AG04449 (cell line): Measurements from ENCODE around the gene ZFR.
"Not testable (repeated sequence)": the region's sequence is repeated elsewhere in the genome, so short reads cannot be mapped to it uniquely, and the experiment has no call there.

Experiments used
- CTCF ChIA-PET: fragments of 350-600 bp; formaldehyde crosslinking; extraction: SDS; loops from one replicate; lab custom pipeline; 2021; ENCODE audit warnings: antibody characterized with exemption; lab: Yijun Ruan, JAX
- POLR2A ChIA-PET: fragments of 400-600, 350-600 bp; formaldehyde crosslinking; extraction: SDS; loops from one replicate; lab custom pipeline; 2020; ENCODE audit warnings: antibody characterized with exemption, inconsistent platforms; lab: Yijun Ruan, JAX
- DNase-seq: peaks from one replicate; pipeline ENCODE4 v3.0.0-alpha.2; 2010; ENCODE audit warnings: low read depth, low spot score
- H3K4me3 ChIP-seq: 2 replicates; pipeline ENCODE4 v1.5.1; 2011; ENCODE audit warnings: low read depth, mild to moderate bottlenecking, control low read depth, low read length
- TF ChIP-seq, protein P1 (sequence below): IDR thresholded peaks from one replicate; pipeline ENCODE4 v1.5.1; 2011; ENCODE audit warnings: mild to moderate bottlenecking, moderate library complexity, low read length, control low read depth, inconsistent platforms; ENCODE audit not compliant: insufficient read depth; ENCODE audit errors: missing control alignments

The ZFR gene

GRCh38 chr5:32436553-32437242, 7.8 kb downstream of the ZFR start:
- TF ChIP-seq, protein P1, sequence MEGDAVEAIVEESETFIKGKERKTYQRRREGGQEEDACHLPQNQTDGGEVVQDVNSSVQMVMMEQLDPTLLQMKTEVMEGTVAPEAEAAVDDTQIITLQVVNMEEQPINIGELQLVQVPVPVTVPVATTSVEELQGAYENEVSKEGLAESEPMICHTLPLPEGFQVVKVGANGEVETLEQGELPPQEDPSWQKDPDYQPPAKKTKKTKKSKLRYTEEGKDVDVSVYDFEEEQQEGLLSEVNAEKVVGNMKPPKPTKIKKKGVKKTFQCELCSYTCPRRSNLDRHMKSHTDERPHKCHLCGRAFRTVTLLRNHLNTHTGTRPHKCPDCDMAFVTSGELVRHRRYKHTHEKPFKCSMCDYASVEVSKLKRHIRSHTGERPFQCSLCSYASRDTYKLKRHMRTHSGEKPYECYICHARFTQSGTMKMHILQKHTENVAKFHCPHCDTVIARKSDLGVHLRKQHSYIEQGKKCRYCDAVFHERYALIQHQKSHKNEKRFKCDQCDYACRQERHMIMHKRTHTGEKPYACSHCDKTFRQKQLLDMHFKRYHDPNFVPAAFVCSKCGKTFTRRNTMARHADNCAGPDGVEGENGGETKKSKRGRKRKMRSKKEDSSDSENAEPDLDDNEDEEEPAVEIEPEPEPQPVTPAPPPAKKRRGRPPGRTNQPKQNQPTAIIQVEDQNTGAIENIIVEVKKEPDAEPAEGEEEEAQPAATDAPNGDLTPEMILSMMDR, result no peak
- H3K4me3 ChIP-seq, result no peak overlapping the region
- DNase-seq, result no peak
- POLR2A ChIA-PET, result no interaction called here
- CTCF ChIA-PET, result interaction anchor here (0.8 kb wide), 1 partner anchor 53 kb away, joined by 3 read pairs; no protein-coding TSS in a partner anchor

GRCh38 chr5:32435383-32435782, 9.2 kb downstream of the ZFR start:
- POLR2A ChIA-PET, result no interaction called here

DNA sequence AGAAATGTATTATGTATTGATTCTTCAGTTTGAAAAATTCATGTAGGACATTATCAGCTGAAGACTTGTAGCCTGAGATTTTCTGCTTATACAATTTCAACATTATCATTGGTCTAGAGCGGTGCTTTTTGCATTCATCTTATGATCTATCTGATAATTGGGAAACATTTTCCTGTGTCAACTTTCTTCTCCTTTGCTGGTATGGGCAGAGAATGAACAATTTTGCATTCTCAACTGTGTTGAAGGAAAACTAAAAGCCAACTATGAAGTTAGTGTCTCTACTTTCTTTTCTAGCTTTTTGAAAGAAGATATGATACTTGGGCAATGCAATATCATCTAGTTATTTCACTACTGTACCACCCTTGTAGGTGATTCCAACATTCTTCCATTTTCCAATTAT, 10.3 kb downstream of the ZFR start:
- POLR2A ChIA-PET, result no interaction called here
- DNase-seq, result no peak
- CTCF ChIA-PET, result interaction anchor here (1.1 kb wide), 1 partner anchor 10 kb away, joined by 3 read pairs; the partner anchor contains the start of gene ZFR
- H3K4me3 ChIP-seq, result no peak overlapping the region
- TF ChIP-seq, protein P1, result no peak

More at GRCh38 chr5:32435383-32435782, 9.2 kb downstream of the ZFR start:
- no peak for DNase-seq
- no peak overlapping the region for H3K4me3 ChIP-seq
- TF ChIP-seq, protein P1, result no peak
- CTCF ChIA-PET, result interaction anchor here (0.8 to 1.3 kb wide), 4 partner anchors 9 to 155 kb away, joined by 3 to 4 read pairs (median 4); partner anchors contain the start of gene ZFR

- ChIA-PET POLR2A (interaction anchor here (0.6 kb wide), 1 partner anchor 146 kb away, joined by 4 read pairs; no protein-coding TSS in a partner anchor), CTCF (interaction anchor here (1.0 to 1.3 kb wide), 2 partner anchors 16 to 158 kb away, joined by 3 to 6 read pairs; no protein-coding TSS in a partner anchor)
- H3K4me3 ChIP-seq, result no peak overlapping the region
- DNase-seq, result no peak
- TF ChIP-seq, protein P1, result no peak
These were observed 11.9 kb downstream of the ZFR start for GRCh38 chr5:32432633-32433032.

- DNase-seq, H3K4me3 ChIP-seq, POLR2A ChIA-PET: not testable (repeated sequence)
- CTCF ChIA-PET, result interaction anchor here (1.8 kb wide), 1 partner anchor 159 kb away, joined by 4 read pairs; no protein-coding TSS in a partner anchor
These were observed 13.7 kb downstream of the ZFR start for GRCh38 chr5:32430825-32431224.

DNA sequence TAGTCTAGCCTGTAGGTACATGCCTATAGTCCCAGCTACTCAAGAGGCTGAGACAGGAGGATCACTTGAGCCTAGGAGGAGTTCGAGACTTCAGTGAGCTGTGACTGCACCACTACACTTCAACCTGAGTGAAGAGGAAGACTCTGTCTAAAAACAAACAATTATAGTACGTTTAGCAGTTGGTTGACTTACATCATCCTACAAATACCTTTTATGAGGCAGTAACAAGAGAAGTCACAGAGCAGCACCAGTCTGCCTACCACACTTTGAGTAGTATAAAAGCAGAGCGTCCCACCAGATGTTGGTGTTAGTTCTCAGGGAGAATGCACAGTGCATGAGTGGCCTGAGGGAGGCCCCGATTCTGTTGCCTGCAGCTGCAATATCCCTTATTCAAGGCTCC, 16.1 kb downstream of the ZFR start:
- TF ChIP-seq, protein P1, result no peak
- DNase-seq, result no peak
- POLR2A ChIA-PET, result no interaction called here
- CTCF ChIA-PET, result no interaction called here
- no peak overlapping the region for H3K4me3 ChIP-seq
